ENCODE results near the gene EIF3J.

- TF ChIP-seq CTCF (IDR thresholded peaks at IDR 0.05) (no peak), POLR2A (IDR thresholded peaks at IDR 0.05) (no peak), EP300 (IDR thresholded peaks at IDR 0.05) (no peak)
Measured at GRCh38 chr15:44542596-44542995, 5.6 kb downstream of the EIF3J start.
